GM21529 (cell line): ENCODE data around the gene SCNN1B.
"Not testable (repeated sequence)": the region's sequence is repeated elsewhere in the genome, so short reads cannot be mapped to it uniquely, and the experiment has no call there.

Source experiments
- ATAC-seq: cut with Tn5 transposase; IDR thresholded peaks from one replicate; pipeline ENCODE4 v1.9.1; 2021; ENCODE audit not compliant: unreplicated experiment

The SCNN1B gene

GRCh38 chr16:23348579-23349469 lies 46.7 kb downstream of the SCNN1B start:
- ATAC-seq: no peak

DNA sequence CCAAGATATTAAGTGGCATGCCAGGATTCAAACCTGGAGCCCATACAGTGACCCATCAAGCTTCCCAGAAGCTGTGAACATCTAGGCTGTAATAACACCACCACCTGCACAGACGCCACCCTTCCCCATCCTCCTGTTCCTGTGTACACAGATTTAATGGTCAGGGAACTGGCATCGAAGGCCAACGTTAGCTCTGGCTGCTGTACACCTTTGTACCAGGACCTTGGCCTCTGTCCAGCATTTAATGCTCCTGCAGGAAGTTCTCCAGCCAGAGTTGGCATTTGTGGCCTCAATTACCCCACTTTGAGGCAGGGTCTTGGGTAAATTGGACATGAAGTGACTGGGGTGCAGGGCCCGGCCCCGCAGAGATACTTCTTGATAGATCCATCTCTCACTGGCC lies 49.3 kb downstream of the SCNN1B start:
- no peak for ATAC-seq

GRCh38 chr16:23353440-23353839 lies 51.3 kb downstream of the SCNN1B start:
- no peak for ATAC-seq

- no peak for ATAC-seq
Observed at GRCh38 chr16:23354246-23354645, 52.1 kb downstream of the SCNN1B start.

DNA sequence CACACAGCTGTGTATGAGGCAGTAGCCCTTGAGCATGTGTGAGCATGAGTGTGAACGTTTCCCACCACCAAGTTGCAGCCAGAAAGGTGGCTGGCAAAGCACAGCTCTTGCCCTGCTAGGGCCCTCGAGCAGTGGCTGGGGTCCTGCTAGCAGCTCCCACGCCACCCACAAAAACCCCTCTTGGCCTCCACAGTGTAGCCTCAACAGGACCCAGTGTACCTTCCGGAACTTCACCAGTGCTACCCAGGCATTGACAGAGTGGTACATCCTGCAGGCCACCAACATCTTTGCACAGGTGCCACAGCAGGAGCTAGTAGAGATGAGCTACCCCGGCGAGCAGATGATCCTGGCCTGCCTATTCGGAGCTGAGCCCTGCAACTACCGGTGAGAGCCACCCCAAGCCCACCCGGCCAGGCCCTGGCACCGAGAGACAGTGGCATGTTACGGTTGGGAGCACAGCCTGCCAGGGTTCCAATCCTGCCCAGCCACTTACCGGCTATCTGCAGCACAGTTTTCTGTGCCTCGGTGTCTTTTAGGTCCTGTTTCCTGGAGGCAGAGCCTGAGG lies 53.1 kb downstream of the SCNN1B start:
- ATAC-seq: no peak

- no peak for ATAC-seq
Observed at GRCh38 chr16:23356941-23357340, 54.8 kb downstream of the SCNN1B start.

GRCh38 chr16:23357761-23358290 lies 55.7 kb downstream of the SCNN1B start:
- no peak for ATAC-seq

DNA sequence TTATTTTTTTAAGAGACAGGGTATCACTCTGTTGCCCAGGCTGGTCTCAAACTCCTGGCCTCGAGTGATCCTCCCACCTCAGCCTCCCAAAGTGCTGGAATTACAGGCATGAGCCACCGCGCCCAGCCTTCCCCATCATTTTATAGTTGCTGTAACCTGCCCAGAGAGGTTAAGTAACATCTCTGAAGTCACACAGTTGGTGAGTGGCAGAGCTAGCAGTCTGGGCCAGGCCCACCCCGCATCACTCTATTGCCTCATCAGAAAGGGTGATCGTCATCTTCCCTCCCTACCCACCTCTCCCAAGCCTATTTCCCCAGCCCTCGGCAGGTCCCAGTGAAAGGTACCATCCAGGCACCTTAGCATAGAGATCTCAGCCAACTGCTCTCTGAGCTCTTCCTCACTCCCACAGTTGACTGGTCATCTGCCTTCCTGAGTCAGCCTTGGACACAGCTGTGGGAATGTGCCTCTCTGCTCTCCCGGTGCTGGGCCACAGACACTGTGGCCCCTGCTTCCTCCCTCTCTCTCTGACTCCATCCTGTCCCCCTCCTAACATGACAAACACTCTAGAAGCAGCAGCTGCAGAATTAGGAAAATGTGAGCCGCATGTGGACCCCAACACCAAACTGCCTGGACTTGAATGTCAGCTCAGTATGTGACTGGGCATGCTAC lies 57.1 kb downstream of the SCNN1B start:
- no peak for ATAC-seq

DNA sequence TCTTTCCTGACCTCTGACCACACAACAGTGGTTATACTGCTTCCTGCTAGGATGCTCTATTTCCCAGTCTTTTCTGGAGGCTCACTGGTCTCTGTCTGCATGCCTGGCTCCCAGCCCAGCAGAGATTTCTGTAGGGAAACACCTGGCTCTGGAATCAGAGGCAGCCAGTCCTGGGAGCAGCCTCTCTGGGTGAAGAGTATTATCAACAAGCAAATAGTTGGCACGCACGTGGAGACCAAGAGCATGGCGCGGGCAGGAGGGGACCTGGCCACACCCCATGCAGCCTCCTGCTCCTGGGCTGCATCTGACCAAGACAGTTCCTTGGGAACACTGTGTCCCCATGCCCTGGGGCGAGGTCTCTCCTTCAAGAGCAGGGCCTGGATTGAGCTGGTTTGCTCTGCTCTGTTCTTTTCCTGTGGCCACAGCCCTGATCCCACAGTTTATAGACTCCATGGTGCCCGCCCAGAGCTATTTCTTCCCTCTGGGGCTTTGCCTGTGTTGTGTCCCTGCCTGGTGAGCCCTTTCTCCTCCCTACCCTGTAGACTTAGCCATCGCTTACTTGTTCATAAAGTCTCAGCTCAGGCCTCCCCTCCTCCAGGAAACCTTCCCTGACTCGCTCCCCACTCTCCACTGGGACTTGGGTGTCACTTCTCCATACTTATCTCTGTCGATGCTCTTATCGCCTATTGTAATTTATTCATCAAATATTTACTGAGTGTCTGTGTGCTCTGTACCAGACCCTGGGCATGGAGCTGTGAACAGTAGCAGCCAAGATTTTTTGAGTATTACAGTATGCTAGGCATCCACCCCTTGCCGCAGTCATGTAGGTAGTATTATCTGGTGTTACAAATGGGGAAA lies 60.6 kb downstream of the SCNN1B start:
- no peak for ATAC-seq

DNA sequence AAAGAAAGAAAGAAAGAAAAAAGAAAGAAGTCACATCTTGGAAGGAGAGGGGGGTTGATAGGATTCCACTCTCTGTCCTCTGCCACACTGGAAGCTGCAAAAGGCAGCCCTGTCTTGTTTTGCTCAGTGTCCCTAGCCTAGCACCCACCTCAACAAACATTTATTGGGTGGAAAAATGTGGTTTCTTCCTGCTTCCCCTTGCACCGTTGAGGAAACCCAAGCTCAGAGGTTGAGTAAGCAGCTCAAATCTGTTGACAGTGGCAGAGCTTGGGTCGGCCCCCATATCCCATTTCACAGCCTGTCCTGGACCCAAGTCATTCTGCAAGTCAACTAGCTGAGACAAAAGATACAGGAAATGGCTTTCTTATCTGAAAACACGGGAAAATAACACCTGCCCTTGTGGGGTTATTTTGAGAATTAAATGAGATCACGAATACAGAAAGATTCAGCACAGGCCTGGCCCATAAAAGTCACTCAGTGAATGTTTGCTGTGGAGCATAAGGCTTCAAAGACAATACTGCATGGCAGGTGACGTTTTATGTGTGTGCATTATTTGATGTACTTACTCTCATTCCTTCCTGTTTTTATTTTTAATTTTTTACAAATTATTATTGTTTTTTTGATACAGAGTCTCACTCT lies 63.6 kb downstream of the SCNN1B start:
- ATAC-seq: no peak

- not testable (repeated sequence) for ATAC-seq
Observed at GRCh38 chr16:23366341-23366740, 64.2 kb downstream of the SCNN1B start.

- ATAC-seq: no peak
Observed at GRCh38 chr16:23367564-23367963, 65.5 kb downstream of the SCNN1B start.

- ATAC-seq: no peak
Observed at GRCh38 chr16:23367988-23368387, 65.9 kb downstream of the SCNN1B start.

- no peak for ATAC-seq
Observed at GRCh38 chr16:23368469-23368868, 66.4 kb downstream of the SCNN1B start.

- no peak for ATAC-seq
Observed at GRCh38 chr16:23369416-23369815, 67.3 kb downstream of the SCNN1B start.

DNA sequence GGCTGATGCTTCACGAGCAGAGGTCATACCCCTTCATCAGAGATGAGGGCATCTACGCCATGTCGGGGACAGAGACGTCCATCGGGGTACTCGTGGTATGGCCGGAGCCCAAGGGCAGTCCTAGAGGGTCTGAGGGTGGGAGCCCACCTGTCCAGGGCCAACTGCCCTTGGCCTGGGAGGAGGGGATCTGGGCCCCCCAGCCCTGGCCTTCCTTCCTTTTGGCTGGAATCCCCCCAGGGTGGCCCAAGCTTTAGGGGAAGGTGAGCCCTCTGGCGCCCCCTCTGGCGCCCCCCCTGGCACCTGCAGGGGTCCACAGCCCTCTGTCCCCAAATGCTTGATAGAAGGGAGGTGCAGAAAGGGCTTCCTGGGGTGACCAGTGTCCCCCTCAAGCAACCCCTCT lies 69.3 kb downstream of the SCNN1B start:
- ATAC-seq: no peak

DNA sequence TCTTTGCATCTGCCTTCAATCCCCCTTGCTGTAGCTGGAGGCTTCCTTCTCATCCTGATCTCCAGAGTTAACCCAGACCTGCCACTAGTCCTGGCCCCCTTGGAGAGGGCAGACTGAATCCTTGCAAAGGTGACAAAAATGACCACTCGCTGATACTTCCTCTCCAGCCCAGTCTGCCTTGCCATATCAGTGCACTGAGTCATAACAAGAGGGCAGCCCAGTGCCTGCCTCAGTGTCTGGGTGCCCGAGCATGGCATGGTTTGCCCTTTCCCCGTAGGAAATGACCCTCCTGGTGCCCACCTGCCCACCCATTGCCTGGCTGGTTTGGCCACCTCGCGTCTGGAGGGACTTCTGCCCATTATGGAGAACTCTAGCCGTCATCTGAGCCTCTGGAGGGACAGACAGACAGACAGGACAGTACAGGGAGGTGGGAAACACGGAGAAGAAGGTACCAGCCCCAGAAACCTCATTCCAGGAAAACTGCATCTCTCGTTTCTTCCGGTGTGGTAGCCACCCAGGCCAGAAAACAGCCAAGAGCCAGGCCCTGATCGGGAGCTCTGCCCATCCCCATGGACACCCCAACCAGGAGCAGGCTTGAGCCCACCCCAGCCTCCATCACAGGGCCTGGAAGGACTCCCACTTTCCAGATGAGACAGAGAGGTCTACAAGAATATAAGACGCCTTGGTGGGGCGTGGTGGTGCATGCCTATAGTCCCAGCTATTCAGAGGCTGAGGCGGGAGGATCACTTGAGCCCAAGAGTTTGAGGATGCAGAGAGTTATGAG lies 71.5 kb downstream of the SCNN1B start:
- ATAC-seq: no peak

GRCh38 chr16:23374721-23375510 lies 72.8 kb downstream of the SCNN1B start:
- ATAC-seq: no peak

DNA sequence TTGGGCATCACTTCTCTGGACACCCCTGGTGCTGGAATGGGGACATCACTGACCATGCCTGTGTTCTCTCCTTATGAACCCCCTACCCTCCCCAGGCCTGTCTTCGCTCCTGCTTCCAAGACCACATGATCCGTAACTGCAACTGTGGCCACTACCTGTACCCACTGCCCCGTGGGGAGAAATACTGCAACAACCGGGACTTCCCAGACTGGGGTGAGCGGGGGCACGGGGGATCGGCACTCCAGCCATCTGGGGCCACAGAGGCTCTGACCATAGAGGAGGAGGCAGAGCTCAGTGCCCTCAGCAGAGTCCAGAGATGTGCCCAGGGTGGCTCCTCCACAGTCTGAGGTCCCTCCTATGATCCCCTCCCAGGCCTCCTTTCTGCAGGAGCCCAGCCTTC lies 73.5 kb downstream of the SCNN1B start:
- ATAC-seq: no peak
